Inflammatory macrophage treated with lipopolysaccharide for 4 hours (primary cell): ENCODE results near the gene HOXD4.

Experiments
- DNase-seq: peaks from one replicate; pipeline ENCODE4 v3.0.0-alpha.2; 2020

The HOXD4 gene

DNA sequence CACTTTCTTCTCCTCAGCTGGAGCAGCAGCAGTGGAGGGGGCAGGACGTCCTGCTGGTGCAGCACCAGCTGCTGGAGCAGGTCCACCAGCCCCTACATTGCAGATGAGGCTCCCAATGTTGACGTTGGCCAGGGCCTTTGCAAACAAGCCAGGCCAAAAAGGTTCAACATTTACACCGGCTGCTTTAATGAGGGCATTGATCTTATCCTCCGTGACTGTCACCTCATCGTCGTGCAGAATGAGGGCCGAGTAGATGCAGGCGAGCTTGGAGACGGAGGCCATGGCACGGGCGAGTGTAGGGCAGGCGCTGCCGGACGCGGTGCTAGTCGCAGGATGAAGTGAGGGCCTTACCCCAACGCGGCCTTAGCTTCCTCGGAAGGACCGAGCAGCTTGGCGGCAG is 49.6 kb downstream of the HOXD4 start:
- DNase-seq, result no peak

DNA sequence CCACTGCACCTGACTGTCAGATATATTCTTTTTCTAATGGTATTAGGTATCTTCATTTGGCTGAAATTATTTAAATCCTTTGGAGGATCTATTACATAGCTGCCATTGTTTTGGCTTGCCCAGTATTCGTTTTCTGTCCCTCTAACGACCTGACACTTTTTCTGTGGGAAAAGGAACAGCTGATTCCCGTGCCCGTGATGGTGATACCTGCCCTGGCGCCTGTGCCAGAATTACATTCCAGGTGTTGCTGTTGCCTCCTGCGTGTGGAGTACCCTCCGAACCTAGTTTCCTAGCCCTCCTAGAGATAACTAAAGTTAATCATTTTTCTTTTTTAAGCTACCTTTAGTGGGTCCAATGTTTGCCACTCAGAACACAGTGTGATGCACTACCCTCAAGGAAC is 51.1 kb downstream of the HOXD4 start:
- DNase-seq, result no peak
